ENCODE measurements around the gene DGKZ. TPM values are rescaled to one million over a fixed set of nuclear protein-coding genes. Genes with fewer than 3 reads are reported as not detected.

DGKZ gene
- polyA plus RNA-seq, 3 donors = 30.4 to 217 (median 33.4) TPM

- no peak overlapping the region for H3K27ac Mint-ChIP-seq
- TF ChIP-seq CTCF (IDR thresholded peaks at IDR 0.05) = no peak
Measured at GRCh38 chr11:46407635-46408034, 60.4 kb downstream of the DGKZ start.

DNA sequence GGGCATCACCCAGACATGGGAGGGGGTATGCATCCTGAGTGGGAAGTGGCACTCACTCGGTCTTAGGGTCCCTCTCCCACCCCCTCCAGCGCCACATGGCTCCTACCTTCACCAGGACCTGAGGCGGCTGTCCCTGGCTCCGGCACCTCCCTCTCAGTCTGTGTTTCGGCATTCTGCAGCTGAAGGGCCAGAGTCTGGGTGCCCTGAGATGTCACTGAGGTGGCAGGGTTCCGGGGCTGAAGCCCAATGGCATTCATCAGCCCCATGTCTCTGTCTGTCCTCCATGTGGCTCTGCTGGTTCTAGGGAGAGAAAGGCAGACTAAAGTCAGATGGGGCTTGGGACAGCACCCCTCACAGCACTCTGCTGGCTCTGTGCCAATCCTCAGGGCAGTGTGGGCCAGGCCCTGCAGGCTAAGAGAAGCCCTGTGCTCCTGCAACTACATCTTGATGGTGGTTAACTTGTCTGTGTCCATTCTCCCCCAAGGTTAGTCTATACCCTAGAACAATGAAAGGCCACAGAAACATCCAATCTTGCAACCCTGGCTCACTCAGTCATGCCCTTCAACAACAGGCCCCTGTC lies 61.2 kb downstream of the DGKZ start:
- Mint-ChIP-seq H3K4me3 (no peak overlapping the region), H3K4me1 (no peaks in the 10 kb centered on the region), H3K27ac (peak overlapping the region in 1 of 7 donors; percentile 25), H3K27me3 (ENCODE audit: low read depth in 3 of 3) (peaks cover 0 to 1% (median 0%) of the 10 kb centered on the region in 3 donors), H3K36me3 (peaks cover 57 to 71% of the 10 kb centered on the region in 2 donors), H3K9me3 (no peaks in the 10 kb centered on the region)
- TF ChIP-seq CTCF (IDR thresholded peaks at IDR 0.05) = no peak
- H4K20me1 ChIP-seq (ENCODE audit: insufficient read depth, low read length) = no peaks in the 10 kb centered on the region
- H3K27ac ChIP-seq (ENCODE audit: low read depth in 1 of 2, low read length in 2 of 2) = no peak overlapping the region
- no peak overlapping the region for H3K4me3 ChIP-seq (replicated peaks in 1 of 3; ENCODE audit: low read depth in 2 of 3, low read length in 3 of 3)
- H3K79me2 ChIP-seq (ENCODE audit: insufficient read depth, low read length) = no peaks in the 10 kb centered on the region
- H3K4me1 ChIP-seq (ENCODE audit: control insufficient read depth in 1 of 2, insufficient read depth in 2 of 2, low read length in 2 of 2) = no peaks in the 10 kb centered on the region
- no peak overlapping the region for H3K9ac ChIP-seq (ENCODE audit: insufficient read depth, low read length, poor library complexity, severe bottlenecking)
- H3K9me3 ChIP-seq (replicated peaks in 1 of 2; ENCODE audit: control insufficient read depth in 1 of 2, insufficient read depth in 1 of 2, low read length in 2 of 2) = no peaks in the 10 kb centered on the region
- intact Hi-C loops (cut with micrococcal nuclease) = no loop called here
- DNase-seq = no peak
- H3K4me2 ChIP-seq (replicated peaks; ENCODE audit: extremely low read depth, low read length, poor library complexity, severe bottlenecking) = no peak overlapping the region
- WGBS (ENCODE audit: insufficient coverage) = 100% methylated on average over 4 of the region's 6 CpGs
- no peak overlapping the region for H2AFZ ChIP-seq (ENCODE audit: insufficient read depth, low read depth, low read length, poor library complexity, severe bottlenecking)
- H3K27me3 ChIP-seq (ENCODE audit: control insufficient read depth in 2 of 2, insufficient read depth in 2 of 2, low read length in 2 of 2) = no peaks in the 10 kb centered on the region
- H3K36me3 ChIP-seq (replicated peaks in 1 of 2; ENCODE audit: control insufficient read depth in 1 of 2, insufficient read depth in 2 of 2, low read length in 2 of 2) = peaks cover 44 to 75% of the 10 kb centered on the region in 2 donors

More at GRCh38 chr11:46407635-46408034, 60.4 kb downstream of the DGKZ start:
- intact Hi-C loops (cut with micrococcal nuclease) = no loop called here
- Mint-ChIP-seq H3K9me3 (no peaks in the 10 kb centered on the region), H3K4me1 (no peaks in the 10 kb centered on the region), H3K36me3 (peaks cover 58 to 73% of the 10 kb centered on the region in 2 donors), H3K27me3 (ENCODE audit: low read depth in 3 of 3) (peaks cover 0 to 1% (median 0%) of the 10 kb centered on the region in 3 donors), H3K4me3 (no peak overlapping the region)
- 98% methylated on average over 9 of the region's 10 CpGs for WGBS (ENCODE audit: insufficient coverage)
- DNase-seq = no peak
- Histone ChIP-seq H3K4me1 (ENCODE audit: control insufficient read depth in 1 of 2, insufficient read depth in 2 of 2, low read length in 2 of 2) (no peaks in the 10 kb centered on the region), H3K27ac (ENCODE audit: low read depth in 1 of 2, low read length in 2 of 2) (no peak overlapping the region), H3K4me2 (replicated peaks; ENCODE audit: extremely low read depth, low read length, poor library complexity, severe bottlenecking) (no peak overlapping the region), H2AFZ (ENCODE audit: insufficient read depth, low read depth, low read length, poor library complexity, severe bottlenecking) (no peak overlapping the region), H3K9me3 (replicated peaks in 1 of 2; ENCODE audit: control insufficient read depth in 1 of 2, insufficient read depth in 1 of 2, low read length in 2 of 2) (no peaks in the 10 kb centered on the region), H4K20me1 (ENCODE audit: insufficient read depth, low read length) (no peaks in the 10 kb centered on the region), H3K79me2 (ENCODE audit: insufficient read depth, low read length) (no peaks in the 10 kb centered on the region), H3K4me3 (replicated peaks in 1 of 3; ENCODE audit: low read depth in 2 of 3, low read length in 3 of 3) (no peak overlapping the region), H3K9ac (ENCODE audit: insufficient read depth, low read length, poor library complexity, severe bottlenecking) (no peak overlapping the region), H3K36me3 (replicated peaks in 1 of 2; ENCODE audit: control insufficient read depth in 1 of 2, insufficient read depth in 2 of 2, low read length in 2 of 2) (peaks cover 46 to 75% of the 10 kb centered on the region in 2 donors), H3K27me3 (ENCODE audit: control insufficient read depth in 2 of 2, insufficient read depth in 2 of 2, low read length in 2 of 2) (no peaks in the 10 kb centered on the region)

Data from CD14-positive monocyte (primary cell).